GM21526 (cell line): ENCODE measurements around the gene PRSS27.
"Not testable (repeated sequence)": the region's sequence is repeated elsewhere in the genome, so short reads cannot be mapped to it uniquely, and the experiment has no call there.

Experiments used
- ATAC-seq: cut with Tn5 transposase; IDR thresholded peaks from one replicate; pipeline ENCODE4 v1.9.1; 2021; ENCODE audit warnings: moderate library complexity; ENCODE audit not compliant: unreplicated experiment, low FRiP score

The PRSS27 gene

DNA sequence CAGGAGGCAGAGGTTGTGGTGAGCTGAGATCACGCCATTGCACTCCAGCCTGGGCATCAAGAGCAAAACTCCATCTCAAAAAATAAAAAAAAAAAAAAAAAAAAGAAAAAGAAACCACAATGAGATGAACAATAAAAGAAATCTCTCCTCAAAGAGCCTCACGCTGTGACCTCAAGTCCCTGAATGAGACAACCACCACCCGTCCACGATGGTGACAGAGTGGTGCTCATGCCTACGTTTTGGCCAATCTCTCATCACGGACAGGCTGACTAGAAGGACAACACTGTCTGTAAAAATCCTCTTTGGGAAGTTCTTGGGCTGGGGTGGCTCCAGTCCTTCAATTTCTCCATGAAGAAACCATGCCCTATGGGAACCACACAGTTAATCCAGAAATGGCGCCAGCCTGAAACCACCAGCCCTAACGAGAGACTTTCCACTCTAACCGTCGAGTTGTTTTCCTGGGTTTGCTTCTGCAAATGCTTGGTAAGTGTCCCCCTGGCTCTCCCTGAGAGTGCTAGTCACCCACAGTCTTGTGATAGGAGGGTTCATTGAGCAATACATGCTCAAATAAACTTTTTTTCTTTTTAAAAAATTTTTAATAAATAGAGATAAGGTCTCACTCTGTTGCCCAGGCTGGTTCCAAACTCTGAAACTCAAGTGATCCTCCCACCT, 15.0 kb upstream of the PRSS27 start:
- ATAC-seq, result no peak

DNA sequence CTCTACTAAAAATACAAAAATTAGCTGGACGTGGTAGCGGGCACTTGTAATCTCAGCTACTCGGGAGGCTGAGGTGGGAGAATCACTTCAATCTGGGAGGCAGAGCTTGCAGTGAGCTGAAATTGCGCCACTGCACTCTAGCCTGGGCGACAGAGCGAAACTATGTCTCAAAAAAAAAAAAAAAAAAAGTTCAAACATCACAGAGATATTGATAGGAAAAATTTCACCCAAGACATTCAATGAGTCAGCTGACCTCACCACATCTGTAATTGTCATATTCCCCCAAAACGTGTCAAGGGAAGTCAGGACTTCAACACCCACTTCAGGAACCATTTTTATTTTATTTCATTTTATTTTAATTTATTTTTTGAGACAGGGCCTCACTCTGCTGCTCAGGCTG, 8.0 kb upstream of the PRSS27 start:
- no peak for ATAC-seq

DNA sequence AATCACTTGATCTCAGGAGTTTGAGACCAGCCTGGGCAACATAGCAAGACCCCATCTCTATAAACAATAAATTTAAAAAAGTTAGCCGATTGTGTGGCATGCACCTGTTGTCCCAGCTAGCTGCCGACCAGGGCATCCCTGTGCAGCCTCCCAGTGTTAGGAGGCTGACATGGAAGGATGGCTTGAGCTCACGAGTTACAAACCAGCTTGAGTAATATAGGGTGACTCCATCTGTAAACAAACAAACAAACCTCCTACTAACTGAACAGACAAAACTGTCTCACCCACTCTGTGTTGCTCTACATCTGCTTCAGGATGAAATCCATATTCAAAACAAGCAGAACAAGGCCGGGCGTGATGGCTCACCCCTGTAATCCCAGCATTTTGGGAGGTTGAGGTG, 6.9 kb upstream of the PRSS27 start:
- ATAC-seq, result no peak

DNA sequence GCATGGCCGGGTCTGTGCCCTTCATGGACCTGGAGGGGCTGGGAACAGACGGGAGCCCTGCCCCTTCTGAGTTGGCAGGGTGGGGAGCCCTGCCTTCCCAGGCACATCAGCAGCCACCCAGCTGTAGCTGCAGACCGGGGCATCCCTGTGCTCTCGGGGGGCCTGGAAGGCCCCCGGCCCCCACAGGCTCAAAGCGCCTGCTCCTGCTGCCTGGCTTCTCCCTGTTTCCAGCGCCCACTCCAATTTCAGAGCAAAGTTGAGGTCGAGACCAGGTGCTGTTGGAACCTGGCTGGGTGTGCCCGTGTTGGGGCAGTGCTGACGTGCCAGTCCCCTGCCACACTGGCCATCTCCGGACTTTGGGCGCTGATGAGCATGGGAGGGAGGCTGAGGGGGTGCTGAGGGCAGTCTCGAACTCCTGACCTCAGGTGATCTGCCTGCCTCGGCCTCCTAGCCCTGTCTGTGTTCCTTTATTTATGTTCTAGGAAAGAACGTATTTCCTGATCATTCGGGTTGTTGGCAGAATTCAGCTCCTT, 4.9 kb upstream of the PRSS27 start:
- ATAC-seq, result no peak

DNA sequence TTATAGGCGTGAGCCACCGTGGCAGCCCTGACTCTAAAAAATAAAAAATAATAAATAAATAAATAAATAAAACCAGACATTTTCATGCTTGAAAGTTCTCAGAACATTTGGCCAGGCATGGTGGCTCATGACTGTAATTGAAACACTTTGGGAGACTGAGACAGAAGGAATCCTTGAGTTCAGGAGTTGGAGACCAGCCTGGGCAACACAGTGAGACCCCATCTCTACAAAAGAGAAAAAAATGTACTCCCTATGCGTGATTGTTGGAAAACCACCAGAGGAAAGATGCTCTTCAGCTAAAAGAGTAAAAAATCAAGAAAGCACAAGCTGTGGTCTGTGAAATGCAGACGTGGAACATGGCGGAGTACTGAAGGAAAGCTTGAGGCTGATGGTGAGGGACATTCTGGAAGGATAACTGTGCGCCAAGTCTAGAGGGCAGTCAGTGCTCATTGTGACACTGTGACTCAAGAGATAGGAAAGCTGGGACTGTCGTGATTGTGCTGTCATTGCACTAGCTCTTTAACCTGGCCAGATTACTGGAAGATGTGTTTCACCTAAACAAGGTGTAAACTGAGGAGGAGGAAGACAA, 4.2 kb upstream of the PRSS27 start:
- ATAC-seq, result no peak

DNA sequence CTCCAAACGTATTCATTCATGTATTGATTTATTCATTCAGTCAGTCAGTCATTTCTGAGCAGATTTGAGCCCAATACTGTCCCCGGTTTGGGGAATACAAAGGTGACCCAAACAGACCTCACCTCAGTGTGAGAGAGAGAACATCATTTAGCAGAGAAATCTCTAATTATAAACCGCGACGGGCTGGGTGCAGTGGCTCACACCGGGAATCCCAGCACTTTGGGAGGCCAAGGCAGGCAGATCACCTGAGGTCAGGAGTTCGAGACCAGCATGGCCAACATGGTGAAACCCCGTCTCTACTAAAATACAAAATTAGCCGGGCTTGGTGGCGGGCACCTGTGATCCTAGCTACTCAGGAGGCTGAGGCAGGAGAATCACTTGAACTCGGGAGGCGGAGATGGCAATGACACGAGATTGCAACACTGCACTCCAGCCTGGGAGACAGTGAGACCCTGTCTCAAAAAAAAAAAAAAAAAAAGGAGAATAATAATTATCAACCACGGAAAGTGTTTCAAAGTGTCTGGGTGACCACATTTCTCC, 1.7 kb upstream of the PRSS27 start:
- not testable (repeated sequence) for ATAC-seq

DNA sequence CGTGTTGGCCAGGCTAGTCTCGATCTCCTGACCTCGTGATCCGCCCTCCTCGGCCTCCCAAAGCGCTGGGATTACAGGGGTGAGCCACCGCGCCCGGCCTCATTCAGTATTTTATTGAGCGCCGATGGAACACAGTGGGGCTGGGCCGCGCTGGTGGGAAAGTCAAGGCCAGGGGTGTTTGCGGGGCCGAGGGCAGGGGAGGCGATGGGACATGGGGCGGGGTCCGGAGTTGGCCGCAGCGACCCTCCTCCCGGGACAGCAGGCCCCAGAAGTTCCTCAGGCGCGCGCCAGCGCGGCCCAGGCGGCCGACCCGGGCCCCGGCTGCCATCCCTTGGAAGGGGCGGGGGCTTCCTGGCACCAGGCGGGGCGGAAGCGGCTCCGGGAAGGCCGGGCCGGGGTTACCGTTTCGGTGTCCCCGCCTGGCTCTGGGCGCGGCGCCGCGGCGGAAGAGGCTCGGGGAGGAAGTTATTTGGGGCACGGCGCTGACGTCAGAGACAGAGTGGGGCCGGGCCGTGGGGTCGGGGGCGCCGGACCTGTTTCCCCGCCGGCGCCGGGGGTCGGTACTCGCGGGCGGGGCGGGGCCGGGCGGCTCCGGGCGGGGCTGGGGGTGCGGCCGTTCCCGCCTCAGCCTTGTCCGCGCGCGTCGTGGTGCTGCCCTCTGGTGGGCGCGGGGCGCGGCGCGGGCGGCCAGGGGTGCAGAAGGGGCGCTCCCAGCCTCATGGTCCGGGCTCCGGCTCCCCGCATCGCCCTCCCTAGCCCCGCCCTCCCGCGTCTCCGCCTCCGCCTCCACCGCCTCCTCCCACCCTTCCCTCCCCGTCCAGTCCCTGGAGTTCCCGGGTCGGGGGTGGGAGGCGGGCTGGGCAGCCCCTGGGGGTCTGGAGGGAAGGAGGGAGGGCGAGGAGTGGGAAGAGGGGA, 952 bp upstream of the PRSS27 start:
- ATAC-seq, result peak; percentile 66

DNA sequence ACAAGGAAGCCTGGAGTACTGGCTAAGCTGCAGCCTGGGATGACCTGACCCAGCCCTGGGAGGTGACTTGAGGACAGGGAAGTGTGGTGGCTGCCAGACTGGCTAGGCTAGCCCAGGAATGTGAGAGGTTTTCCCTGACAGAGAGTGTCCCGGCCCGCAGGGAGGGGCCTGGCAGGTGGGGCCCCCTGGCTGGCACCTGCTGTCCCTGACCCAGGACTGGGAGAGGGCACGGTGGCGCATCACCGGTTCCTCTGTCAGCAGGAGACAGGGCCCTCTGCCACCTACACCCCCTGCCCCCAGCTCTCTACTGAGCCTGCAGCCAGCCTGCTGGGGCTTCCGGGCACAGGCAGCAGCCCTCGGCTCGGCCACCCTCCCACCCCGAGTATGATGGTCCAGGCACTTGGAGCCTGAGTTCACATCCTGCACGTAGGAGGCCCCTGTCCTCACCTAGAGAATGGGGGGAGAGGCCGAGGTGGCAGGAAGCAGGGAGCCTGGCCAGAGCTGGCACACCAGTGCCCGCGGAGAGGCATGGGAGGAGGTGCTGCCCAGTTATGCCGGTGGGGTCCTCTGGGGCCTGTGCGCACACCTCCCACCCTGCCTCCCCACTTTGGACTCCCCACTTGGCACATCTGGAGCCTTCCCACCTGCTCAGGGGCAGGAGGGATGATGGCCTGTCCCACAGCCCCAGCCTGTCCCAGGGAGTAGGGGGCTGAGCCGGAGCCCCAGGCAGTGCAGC, 528 bp downstream of the PRSS27 start:
- ATAC-seq, result no peak

DNA sequence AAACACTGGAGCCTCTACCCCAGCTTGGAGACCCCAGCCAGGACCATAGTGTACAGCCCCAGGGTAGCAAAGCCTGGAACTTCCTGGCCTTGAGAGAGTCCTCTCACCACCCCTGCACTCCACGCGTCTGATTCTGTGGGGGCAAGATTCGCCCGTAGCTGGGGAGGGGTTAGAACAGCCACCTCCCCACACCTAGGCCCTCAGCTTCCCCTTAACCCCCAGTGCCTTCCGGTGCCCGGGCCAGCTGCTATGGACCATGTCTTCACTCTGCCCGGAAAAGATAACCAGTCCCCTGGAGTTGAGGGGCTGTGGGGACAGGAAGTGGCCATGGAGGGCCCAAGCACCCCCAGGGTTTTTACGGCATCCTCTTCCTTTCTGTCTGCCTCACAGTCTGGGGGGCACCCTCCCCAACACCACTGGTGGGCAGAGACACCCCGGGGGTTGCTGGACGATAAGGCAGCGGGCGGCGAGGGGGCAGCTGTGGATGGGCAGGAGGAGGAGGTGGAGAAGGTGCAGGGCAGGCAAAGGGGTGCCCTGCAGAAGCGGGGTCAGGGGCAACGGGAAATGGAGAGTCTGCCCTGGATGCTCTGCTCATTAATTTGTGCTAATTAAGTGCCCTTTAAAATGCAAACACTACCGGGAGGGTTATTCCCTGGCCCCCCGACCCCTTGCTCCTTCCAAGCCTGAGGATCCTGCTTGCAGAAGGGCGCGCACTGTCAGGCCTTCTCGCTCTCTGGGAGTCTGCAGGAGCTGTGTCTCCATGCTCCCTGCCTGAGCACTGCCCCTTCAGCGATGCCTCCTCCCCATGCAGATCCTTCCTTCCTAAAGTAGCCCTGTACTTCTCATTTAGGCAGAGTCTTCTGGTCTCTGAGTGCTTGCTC, 2.4 kb downstream of the PRSS27 start:
- no peak for ATAC-seq

DNA sequence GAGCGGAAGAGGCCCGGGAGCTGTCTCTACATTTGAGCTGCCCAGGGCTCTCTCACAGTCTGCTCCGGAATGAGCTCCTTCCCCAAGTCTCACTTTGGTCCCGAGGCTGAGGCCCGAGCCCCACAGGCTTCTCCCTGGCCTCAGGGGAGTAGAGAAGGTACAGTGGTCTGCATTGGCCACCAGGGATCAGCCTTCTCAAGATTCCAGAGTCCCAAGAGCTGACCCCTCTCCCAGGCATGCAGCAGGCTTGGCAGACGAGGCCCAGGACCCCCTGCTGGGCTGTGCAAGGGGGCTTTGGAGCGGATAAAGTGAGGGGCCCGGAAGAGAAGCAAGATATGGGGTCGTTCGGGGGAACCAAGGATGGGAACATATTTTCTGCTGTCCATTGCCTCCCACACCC, 3.1 kb downstream of the PRSS27 start:
- no peak for ATAC-seq

DNA sequence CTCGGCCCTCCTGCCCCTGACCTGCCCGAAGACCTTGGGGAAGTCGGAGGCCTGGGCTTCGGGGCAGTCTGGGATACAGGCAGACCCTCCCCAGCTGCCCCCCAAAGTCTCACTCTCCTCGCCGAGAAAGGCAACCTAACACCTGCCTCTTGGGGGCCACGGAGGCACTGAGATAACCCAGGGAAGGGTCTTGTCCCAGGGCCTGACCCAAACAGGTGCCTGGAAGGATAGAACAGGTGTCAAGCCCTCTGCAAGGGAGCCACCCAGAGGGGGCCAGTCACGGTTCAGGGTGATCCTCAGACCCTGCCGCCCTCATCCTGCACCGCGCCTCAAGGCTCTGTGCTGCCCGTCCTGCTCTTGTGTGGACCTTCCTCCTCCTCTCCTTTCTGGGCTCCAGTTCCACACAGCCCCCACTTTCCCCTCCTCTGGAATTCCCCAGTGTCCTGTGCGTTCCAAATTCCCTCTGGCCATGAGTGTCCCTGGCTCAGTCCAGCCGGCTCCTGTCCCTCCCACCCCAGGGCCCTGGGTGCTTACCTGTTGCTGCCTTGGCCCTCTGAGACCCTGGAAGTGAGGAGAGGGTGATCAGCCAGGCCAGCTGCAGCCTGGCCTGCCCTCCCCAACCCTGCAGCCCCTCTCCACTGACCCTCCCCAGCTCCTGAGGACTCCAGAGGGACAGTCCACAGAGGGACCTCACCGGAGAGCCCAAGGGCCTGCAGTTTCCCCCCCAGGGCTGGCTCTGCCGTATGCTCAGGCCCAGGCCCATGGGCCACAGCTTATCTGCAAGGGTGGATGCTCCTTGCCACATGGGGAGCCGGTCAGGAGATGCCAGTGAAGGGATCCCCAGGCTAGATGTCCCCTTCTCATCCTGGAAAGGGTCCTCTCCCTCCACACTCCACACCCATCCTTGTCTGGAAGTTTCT, 3.8 kb downstream of the PRSS27 start:
- ATAC-seq, result no peak

DNA sequence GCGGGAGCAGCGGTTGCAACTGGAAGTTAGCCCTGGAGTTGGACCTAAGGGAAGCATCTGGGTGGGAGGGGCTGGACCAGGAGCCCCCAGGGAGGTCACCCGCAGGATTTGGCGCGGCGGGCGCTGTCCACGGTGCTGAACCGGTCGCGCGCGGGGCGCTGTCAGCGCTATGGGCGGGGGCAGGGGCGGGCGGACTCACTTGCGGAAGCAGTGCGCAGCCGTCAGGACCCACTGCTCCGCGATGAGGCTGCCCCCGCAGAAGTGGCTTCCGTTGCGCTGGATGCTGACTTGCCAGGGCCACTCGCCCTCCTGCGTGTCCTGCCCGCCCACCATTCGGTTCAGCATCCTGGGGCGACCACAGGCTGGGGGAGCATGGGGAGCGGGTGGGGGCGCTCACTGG, 4.5 kb downstream of the PRSS27 start:
- ATAC-seq, result no peak

DNA sequence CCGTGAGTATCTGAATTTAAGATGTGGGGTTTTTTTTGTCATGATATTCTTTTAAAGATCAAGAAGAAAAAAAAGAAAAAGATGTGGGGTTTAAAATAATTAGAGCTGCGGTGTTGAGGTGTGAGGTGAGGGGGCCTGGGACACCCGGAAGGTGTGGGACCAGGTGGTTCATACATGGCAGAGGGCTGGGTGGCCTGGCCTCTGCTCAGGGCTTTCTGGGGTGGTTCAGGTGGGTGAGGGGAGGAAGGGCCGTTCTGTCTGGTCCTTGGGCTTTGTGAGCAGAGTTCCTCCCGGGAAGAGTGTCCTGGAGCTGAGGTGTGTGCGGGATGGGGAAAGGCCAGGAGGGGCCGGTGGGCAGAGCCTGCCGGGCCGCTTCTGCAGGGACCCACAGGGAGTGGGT, 5.0 kb downstream of the PRSS27 start:
- no peak for ATAC-seq

DNA sequence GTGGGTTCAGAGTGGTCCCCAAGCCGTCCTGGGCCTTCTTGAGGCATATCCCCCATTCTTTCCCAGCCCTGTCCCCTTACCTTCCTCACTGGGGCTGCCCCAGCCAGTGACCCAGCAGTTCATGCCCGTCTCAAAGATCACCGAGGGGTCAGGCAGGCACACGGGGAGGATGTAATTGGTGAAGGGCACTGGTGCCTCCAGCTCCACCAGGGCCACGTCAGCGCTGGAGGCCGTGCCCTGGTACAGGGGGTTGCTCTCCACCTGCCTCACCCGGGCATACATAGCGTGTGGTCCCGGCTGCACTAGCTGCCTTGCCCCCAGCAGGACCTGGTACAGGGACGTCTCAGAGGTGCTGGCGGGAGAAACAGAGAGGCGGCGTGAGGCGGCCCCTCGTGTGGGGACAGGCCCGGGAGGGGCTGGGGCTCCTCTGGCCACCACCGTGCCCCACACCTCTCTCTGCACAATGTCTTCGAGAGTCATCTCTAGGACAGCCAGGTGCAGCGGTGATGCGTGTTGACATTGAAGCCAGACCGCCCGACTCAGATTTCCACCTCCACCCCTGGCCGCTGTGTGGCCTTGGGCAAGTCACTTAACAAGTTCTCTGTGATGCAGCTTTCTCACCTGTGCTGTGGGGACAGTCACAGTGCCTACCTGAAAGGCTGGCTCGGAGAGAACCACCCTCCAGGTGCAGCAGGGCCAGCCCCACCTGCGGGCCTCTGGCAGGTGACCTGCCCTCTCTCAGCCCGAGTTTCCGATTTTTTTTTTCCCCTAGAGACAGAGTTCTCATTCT, 5.8 kb downstream of the PRSS27 start:
- ATAC-seq, result no peak

DNA sequence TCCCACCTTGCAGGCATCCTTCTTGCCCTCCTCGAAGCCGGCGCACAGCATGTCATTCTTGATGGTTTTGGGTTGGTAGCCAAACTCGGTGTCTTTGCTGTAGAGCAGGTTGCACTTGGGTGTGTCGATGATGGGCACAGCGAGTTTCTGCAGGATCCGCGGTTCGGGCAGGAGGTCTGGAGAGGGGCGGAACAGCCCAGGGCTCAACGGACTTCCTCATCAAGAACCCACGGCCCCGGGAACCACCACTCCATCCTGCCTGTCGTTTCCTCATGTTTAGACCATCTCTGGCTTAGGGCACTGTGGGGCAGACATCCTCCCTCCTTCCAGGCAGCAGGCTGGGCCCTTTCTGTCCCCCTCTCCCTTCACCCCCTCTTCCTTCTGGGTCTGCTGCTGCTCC, 6.5 kb downstream of the PRSS27 start:
- ATAC-seq, result no peak

DNA sequence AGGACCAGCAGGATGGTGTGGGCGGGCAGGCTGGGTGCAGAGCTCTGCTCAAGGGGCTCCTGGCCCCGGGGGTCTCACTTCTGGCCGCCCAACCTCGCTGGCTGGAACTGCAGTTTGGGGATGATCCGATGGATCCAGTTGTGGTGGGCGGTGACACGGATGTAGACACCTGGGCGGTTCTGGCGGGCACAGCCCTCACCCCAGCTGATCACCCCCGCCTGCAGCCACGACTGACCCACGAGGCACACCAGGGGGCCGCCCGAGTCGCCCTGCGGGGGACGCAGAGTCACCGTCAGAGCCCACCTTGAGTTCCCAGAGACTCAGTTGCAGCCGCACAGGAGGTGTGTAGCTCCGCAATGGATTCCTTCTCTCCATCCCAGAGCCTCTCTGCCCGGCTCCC, 7.5 kb downstream of the PRSS27 start:
- no peak for ATAC-seq

DNA sequence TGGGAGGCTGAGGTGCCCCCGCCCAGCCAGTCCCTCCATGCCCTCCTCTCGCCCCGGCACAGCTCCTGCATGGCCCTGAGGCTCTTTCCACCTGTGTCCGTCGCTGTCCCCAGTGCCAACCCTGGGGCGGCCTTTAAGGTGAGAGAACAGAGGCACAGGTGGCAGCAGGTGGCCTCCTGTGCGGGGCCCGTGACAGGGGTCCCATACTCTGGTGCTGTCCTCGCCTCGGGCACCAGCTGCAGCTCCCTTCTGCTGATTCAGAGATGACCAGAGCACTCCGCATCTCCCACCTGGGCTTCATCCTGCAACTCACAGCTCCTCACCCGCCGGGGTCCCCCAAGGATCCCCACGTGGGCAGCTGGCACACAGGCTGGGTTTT, 8.0 kb downstream of the PRSS27 start:
- no peak for ATAC-seq
